Type B pancreatic cell (in vitro differentiated cells): ENCODE measurements around the gene LSP1. TPM values are rescaled to one million over a fixed set of nuclear protein-coding genes. Genes with fewer than 3 reads are reported as not detected.

ENCODE experiments used
- DNase-seq: peaks from one replicate; pipeline ENCODE4 v3.0.0; 2021; ENCODE audit warnings: mixed read lengths; ENCODE audit not compliant: unreplicated experiment; ENCODE audit errors: extremely low spot score
- H3K27ac Mint-ChIP-seq: 2 replicates; pipeline ENCODE4 v1.8.0; 2021; ENCODE audit warnings: mild to moderate bottlenecking, mixed read lengths
- H3K27me3 Mint-ChIP-seq: 2 replicates; pipeline ENCODE4 v1.8.0; 2021; ENCODE audit warnings: mixed read lengths
- H3K36me3 Mint-ChIP-seq: 2 replicates; pipeline ENCODE4 v1.8.0; 2021; ENCODE audit warnings: mixed read lengths
- H3K4me1 Mint-ChIP-seq: one replicate; pipeline ENCODE4 v1.8.0; 2021; ENCODE audit warnings: mixed read lengths; ENCODE audit not compliant: unreplicated experiment
- H3K4me3 Mint-ChIP-seq: 2 replicates; pipeline ENCODE4 v1.8.0; 2021; ENCODE audit warnings: mild to moderate bottlenecking, mixed read lengths
- H3K9me3 Mint-ChIP-seq: 2 replicates; pipeline ENCODE4 v1.8.0; 2021; ENCODE audit warnings: mixed read lengths
- total RNA-seq: library from RNA; stranded (reverse); gene quantifications from 2 replicates; pipeline ENCODE4 v1.2.1, GENCODE V29; 2021; ENCODE audit warnings: low replicate concordance
- TF ChIP-seq, protein P1 (sequence below): fragments of 200-600 bp; sonication (generic); conservative IDR thresholded peaks from 2 replicates; pipeline ENCODE4 v1.5.0; 2021; ENCODE audit warnings: antibody characterized with exemption, mild to moderate bottlenecking

Gene LSP1
- total RNA-seq, 1 donor from 2014 or later, result 0.53 TPM

- Mint-ChIP-seq H3K27ac (no peak within 1 kb of the TSS), H3K36me3 (peaks cover 6% of the 10 kb centered on the region), H3K9me3 (no peaks in the 10 kb centered on the region), H3K4me1 (peaks cover 20% of the 10 kb centered on the region), H3K27me3 (no peaks in the 10 kb centered on the region), H3K4me3 (no peak within 1 kb of the TSS)
- TF ChIP-seq, protein P1, sequence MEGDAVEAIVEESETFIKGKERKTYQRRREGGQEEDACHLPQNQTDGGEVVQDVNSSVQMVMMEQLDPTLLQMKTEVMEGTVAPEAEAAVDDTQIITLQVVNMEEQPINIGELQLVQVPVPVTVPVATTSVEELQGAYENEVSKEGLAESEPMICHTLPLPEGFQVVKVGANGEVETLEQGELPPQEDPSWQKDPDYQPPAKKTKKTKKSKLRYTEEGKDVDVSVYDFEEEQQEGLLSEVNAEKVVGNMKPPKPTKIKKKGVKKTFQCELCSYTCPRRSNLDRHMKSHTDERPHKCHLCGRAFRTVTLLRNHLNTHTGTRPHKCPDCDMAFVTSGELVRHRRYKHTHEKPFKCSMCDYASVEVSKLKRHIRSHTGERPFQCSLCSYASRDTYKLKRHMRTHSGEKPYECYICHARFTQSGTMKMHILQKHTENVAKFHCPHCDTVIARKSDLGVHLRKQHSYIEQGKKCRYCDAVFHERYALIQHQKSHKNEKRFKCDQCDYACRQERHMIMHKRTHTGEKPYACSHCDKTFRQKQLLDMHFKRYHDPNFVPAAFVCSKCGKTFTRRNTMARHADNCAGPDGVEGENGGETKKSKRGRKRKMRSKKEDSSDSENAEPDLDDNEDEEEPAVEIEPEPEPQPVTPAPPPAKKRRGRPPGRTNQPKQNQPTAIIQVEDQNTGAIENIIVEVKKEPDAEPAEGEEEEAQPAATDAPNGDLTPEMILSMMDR, result no peak
- no peak for DNase-seq
Measured at GRCh38 chr11:1919391-1920127, 66.7 kb downstream of the LSP1 start, which contains the start of gene TNNT3. TNNT3 (plus strand) TSS chr11:1919703; CDS start chr11:1922875, 3,172 bp downstream.

GRCh38 chr11:1920128-1920908 lies 67.4 kb downstream of the LSP1 start:
- H3K9me3 Mint-ChIP-seq, result no peaks in the 10 kb centered on the region
- DNase-seq, result no peak
- H3K36me3 Mint-ChIP-seq, result no peaks in the 10 kb centered on the region
- H3K4me1 Mint-ChIP-seq, result peaks cover 14% of the 10 kb centered on the region
- TF ChIP-seq, protein P1, result no peak
- H3K27ac Mint-ChIP-seq, result no peak overlapping the region
- H3K27me3 Mint-ChIP-seq, result no peaks in the 10 kb centered on the region
- no peak overlapping the region for H3K4me3 Mint-ChIP-seq

DNA sequence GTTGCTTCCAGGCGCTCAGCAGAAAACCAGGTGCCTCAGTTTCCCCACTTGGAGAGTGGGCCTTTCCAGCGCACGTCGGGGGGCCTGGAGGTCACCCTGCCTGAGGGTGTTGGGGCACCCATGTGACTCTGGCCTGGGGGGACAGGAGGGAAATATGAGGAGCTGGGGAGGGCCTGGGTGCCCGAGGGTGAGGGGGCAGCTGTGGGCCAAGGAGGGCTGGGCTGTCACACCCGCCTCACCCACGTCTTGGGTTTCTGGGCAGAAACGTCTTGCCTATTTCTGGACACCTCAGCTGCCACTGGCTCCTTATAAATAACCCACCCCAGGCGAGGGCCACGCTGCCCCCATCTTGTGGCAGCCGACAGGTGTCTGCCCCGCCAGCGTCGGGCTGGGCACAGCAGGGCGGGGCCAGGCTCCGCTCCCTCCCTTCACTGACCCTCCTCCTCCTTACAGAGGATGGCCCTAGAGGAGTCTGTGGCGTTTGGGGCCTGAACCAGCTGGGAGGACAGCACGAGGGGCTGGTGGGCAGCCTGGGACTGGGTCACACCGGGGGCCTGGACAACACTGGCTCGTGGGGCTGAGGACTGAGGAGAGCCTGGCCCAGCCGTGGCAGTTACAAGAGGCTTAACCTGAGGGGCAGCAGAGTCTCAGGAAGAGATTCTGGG lies 68.2 kb downstream of the LSP1 start:
- TF ChIP-seq, protein P1, result no peak
- peaks cover 14% of the 10 kb centered on the region for H3K4me1 Mint-ChIP-seq
- H3K4me3 Mint-ChIP-seq, result no peak overlapping the region
- no peak for DNase-seq
- H3K36me3 Mint-ChIP-seq, result no peaks in the 10 kb centered on the region
- H3K9me3 Mint-ChIP-seq, result no peaks in the 10 kb centered on the region
- no peaks in the 10 kb centered on the region for H3K27me3 Mint-ChIP-seq
- H3K27ac Mint-ChIP-seq, result no peak overlapping the region

GRCh38 chr11:1921574-1922141 lies 68.8 kb downstream of the LSP1 start:
- TF ChIP-seq, protein P1, result no peak
- H3K27me3 Mint-ChIP-seq, result no peaks in the 10 kb centered on the region
- no peak overlapping the region for H3K4me3 Mint-ChIP-seq
- peak overlapping the region; percentile 61 for H3K27ac Mint-ChIP-seq
- H3K9me3 Mint-ChIP-seq, result no peaks in the 10 kb centered on the region
- H3K36me3 Mint-ChIP-seq, result no peaks in the 10 kb centered on the region
- H3K4me1 Mint-ChIP-seq, result peaks cover 18% of the 10 kb centered on the region
- DNase-seq, result no peak

GRCh38 chr11:1922481-1923081 lies 69.7 kb downstream of the LSP1 start:
- H3K4me1 Mint-ChIP-seq, result peaks cover 20% of the 10 kb centered on the region
- H3K36me3 Mint-ChIP-seq, result no peaks in the 10 kb centered on the region
- no peaks in the 10 kb centered on the region for H3K27me3 Mint-ChIP-seq
- TF ChIP-seq, protein P1, result no peak
- no peak overlapping the region for H3K4me3 Mint-ChIP-seq
- no peak for DNase-seq
- no peaks in the 10 kb centered on the region for H3K9me3 Mint-ChIP-seq
- peak overlapping the region; percentile 79 for H3K27ac Mint-ChIP-seq
